Dendritic cell treated with granulocyte-macrophage colony-stimulating factor and Interleukin-4, amounts not matched to agents 40 ng/mL and 50 ng/mL, for 4 days (primary cell): Measurements from ENCODE around the gene DNAJC24.
"Not testable (repeated sequence)": the region's sequence is repeated elsewhere in the genome, so short reads cannot be mapped to it uniquely, and the experiment has no call there.

Experiments used
- H3K27ac Mint-ChIP-seq: one replicate; pipeline ENCODE4 v1.8.0; 2022; ENCODE audit warnings: mild to moderate bottlenecking, mixed read lengths
- H3K27me3 Mint-ChIP-seq: one replicate; pipeline ENCODE4 v1.8.0; 2022; ENCODE audit warnings: mild to moderate bottlenecking, mixed read lengths
- H3K36me3 Mint-ChIP-seq: one replicate; pipeline ENCODE4 v1.8.0; 2022; ENCODE audit warnings: low read depth, mixed read lengths
- H3K4me1 Mint-ChIP-seq: one replicate; pipeline ENCODE4 v1.8.0; 2022; ENCODE audit warnings: low read depth, mixed read lengths
- H3K4me3 Mint-ChIP-seq: one replicate; pipeline ENCODE4 v1.8.0; 2022; ENCODE audit warnings: mild to moderate bottlenecking, moderate library complexity, mixed read lengths
- H3K9me3 Mint-ChIP-seq: one replicate; pipeline ENCODE4 v1.8.0; 2022; ENCODE audit warnings: mixed read lengths
- intact Hi-C: fragments of 100-400 bp; cut with micrococcal nuclease; formaldehyde crosslinking; loops from one replicate; pipeline ENCODE4 v1.15.0; 2022

DNAJC24 gene

GRCh38 chr11:31369348-31370329 is at the start of gene DNAJC24, which contains the start of gene DCDC1:
DNAJC24 (plus strand) TSS chr11:31369860; CDS start chr11:31370749, 889 bp downstream.
DCDC1 (minus strand) TSS chr11:31369739; CDS start chr11:31328280, 41,459 bp downstream.
- peak within 1 kb of the TSS; percentile 89 for H3K4me3 Mint-ChIP-seq
- intact Hi-C loops, result loop anchor here (1.0 to 10.0 kb wide), 4 partner anchors 140 to 1215 kb away; partner anchors contain the start of genes ARL14EP, EIF3M, ELP4 and IMMP1L
- peaks cover 10% of the 10 kb centered on the region for H3K4me1 Mint-ChIP-seq
- H3K36me3 Mint-ChIP-seq, result peaks cover 11% of the 10 kb centered on the region
- H3K27ac Mint-ChIP-seq, result peak within 1 kb of the TSS; percentile 91
- H3K27me3 Mint-ChIP-seq, result peaks cover 23% of the 10 kb centered on the region
- no peaks in the 10 kb centered on the region for H3K9me3 Mint-ChIP-seq

GRCh38 chr11:31321494-31321893 is 48.2 kb upstream of the DNAJC24 start:
- intact Hi-C loops, H3K27me3 Mint-ChIP-seq, H3K4me3 Mint-ChIP-seq: not testable (repeated sequence)

GRCh38 chr11:31323145-31323544 is 46.5 kb upstream of the DNAJC24 start:
- intact Hi-C loops, result no loop called here
- no peaks in the 10 kb centered on the region for H3K4me1 Mint-ChIP-seq
- no peak overlapping the region for H3K27ac Mint-ChIP-seq
- no peaks in the 10 kb centered on the region for H3K36me3 Mint-ChIP-seq
- no peaks in the 10 kb centered on the region for H3K9me3 Mint-ChIP-seq
- H3K4me3 Mint-ChIP-seq, result no peak overlapping the region
- no peaks in the 10 kb centered on the region for H3K27me3 Mint-ChIP-seq

More at GRCh38 chr11:31321494-31321893, 48.2 kb upstream of the DNAJC24 start:
- not testable (repeated sequence) for H3K27ac Mint-ChIP-seq, H3K36me3 Mint-ChIP-seq, H3K4me1 Mint-ChIP-seq, H3K9me3 Mint-ChIP-seq

- Mint-ChIP-seq H3K4me1 (no peaks in the 10 kb centered on the region), H3K36me3 (no peaks in the 10 kb centered on the region), H3K4me3 (no peak overlapping the region), H3K27me3 (no peaks in the 10 kb centered on the region), H3K27ac (no peak overlapping the region), H3K9me3 (no peaks in the 10 kb centered on the region)
- intact Hi-C loops, result no loop called here
These were observed 44.5 kb upstream of the DNAJC24 start for GRCh38 chr11:31325160-31325559.

- intact Hi-C loops, result no loop called here
- Mint-ChIP-seq H3K9me3 (peaks cover 6% of the 10 kb centered on the region), H3K27ac (no peak overlapping the region), H3K4me3 (no peak overlapping the region), H3K4me1 (no peaks in the 10 kb centered on the region), H3K27me3 (no peaks in the 10 kb centered on the region), H3K36me3 (no peaks in the 10 kb centered on the region)
These were observed 43.1 kb upstream of the DNAJC24 start for GRCh38 chr11:31326470-31327148.

- H3K9me3 Mint-ChIP-seq, result peaks cover 6% of the 10 kb centered on the region
- no peak overlapping the region for H3K4me3 Mint-ChIP-seq
- no peaks in the 10 kb centered on the region for H3K27me3 Mint-ChIP-seq
- no peaks in the 10 kb centered on the region for H3K36me3 Mint-ChIP-seq
- intact Hi-C loops, result no loop called here
- no peaks in the 10 kb centered on the region for H3K4me1 Mint-ChIP-seq
- no peak overlapping the region for H3K27ac Mint-ChIP-seq
These were observed 42.2 kb upstream of the DNAJC24 start for GRCh38 chr11:31327417-31327816.

GRCh38 chr11:31328697-31329096 is 41.0 kb upstream of the DNAJC24 start:
- Mint-ChIP-seq H3K27ac (no peak overlapping the region), H3K9me3 (peaks cover 6% of the 10 kb centered on the region), H3K4me3 (no peak overlapping the region), H3K27me3 (no peaks in the 10 kb centered on the region), H3K36me3 (no peaks in the 10 kb centered on the region), H3K4me1 (no peaks in the 10 kb centered on the region)
- intact Hi-C loops, result no loop called here

- Mint-ChIP-seq H3K4me3 (no peak overlapping the region), H3K36me3 (no peaks in the 10 kb centered on the region), H3K27ac (no peak overlapping the region), H3K4me1 (no peaks in the 10 kb centered on the region), H3K27me3 (peaks cover 3% of the 10 kb centered on the region), H3K9me3 (no peaks in the 10 kb centered on the region)
- intact Hi-C loops, result no loop called here
These were observed 31.9 kb upstream of the DNAJC24 start for GRCh38 chr11:31337806-31338205.

- intact Hi-C loops, result no loop called here
- H3K27me3 Mint-ChIP-seq, result peaks cover 3% of the 10 kb centered on the region
These were observed 28.6 kb upstream of the DNAJC24 start for GRCh38 chr11:31340903-31341572.

GRCh38 chr11:31351168-31351567 is 18.5 kb upstream of the DNAJC24 start:
- H3K27ac Mint-ChIP-seq, result no peak overlapping the region

More at GRCh38 chr11:31340903-31341572, 28.6 kb upstream of the DNAJC24 start:
- Mint-ChIP-seq H3K27ac (no peak overlapping the region), H3K4me3 (no peak overlapping the region), H3K4me1 (no peaks in the 10 kb centered on the region), H3K9me3 (no peaks in the 10 kb centered on the region), H3K36me3 (no peaks in the 10 kb centered on the region)

GRCh38 chr11:31355131-31355530 is 14.5 kb upstream of the DNAJC24 start:
- peaks cover 2% of the 10 kb centered on the region for H3K27me3 Mint-ChIP-seq
- intact Hi-C loops, result no loop called here
- H3K9me3 Mint-ChIP-seq, result no peaks in the 10 kb centered on the region
- H3K27ac Mint-ChIP-seq, result no peak overlapping the region
- H3K36me3 Mint-ChIP-seq, result no peaks in the 10 kb centered on the region
- no peaks in the 10 kb centered on the region for H3K4me1 Mint-ChIP-seq
- no peak overlapping the region for H3K4me3 Mint-ChIP-seq

More at GRCh38 chr11:31351168-31351567, 18.5 kb upstream of the DNAJC24 start:
- Mint-ChIP-seq H3K36me3 (no peaks in the 10 kb centered on the region), H3K4me3 (no peak overlapping the region), H3K4me1 (no peaks in the 10 kb centered on the region), H3K27me3 (peaks cover 2% of the 10 kb centered on the region), H3K9me3 (no peaks in the 10 kb centered on the region)
- intact Hi-C loops, result no loop called here

- H3K4me1 Mint-ChIP-seq, result no peaks in the 10 kb centered on the region
- no peaks in the 10 kb centered on the region for H3K36me3 Mint-ChIP-seq
- peaks cover 2% of the 10 kb centered on the region for H3K27me3 Mint-ChIP-seq
- no peaks in the 10 kb centered on the region for H3K9me3 Mint-ChIP-seq
- intact Hi-C loops, result no loop called here
- no peak overlapping the region for H3K4me3 Mint-ChIP-seq
- H3K27ac Mint-ChIP-seq, result no peak overlapping the region
These were observed 13.8 kb upstream of the DNAJC24 start for GRCh38 chr11:31355817-31356216.

- Mint-ChIP-seq H3K27me3 (peaks cover 17% of the 10 kb centered on the region), H3K9me3 (no peaks in the 10 kb centered on the region), H3K36me3 (no peaks in the 10 kb centered on the region), H3K4me1 (no peaks in the 10 kb centered on the region), H3K27ac (no peak overlapping the region), H3K4me3 (no peak overlapping the region)
- intact Hi-C loops, result loop anchor here (10.0 kb wide), 3 partner anchors 453 to 1223 kb away; partner anchors contain the start of genes ARL14EP, EIF3M and PAX6
These were observed 7.9 kb upstream of the DNAJC24 start for GRCh38 chr11:31361743-31362142.
